NT2/D1 (cell line): ENCODE measurements around the gene TLX1.

ENCODE experiments used
- YY1 ChIP-seq: IDR thresholded peaks from 2 replicates; pipeline ENCODE4 v1.6.1; 2011; ENCODE audit not compliant: insufficient read length, insufficient read depth
- ZNF274 ChIP-seq: IDR thresholded peaks from 2 replicates; pipeline ENCODE4 v1.6.1; 2011; ENCODE audit warnings: mild to moderate bottlenecking, low read depth, low read length

DNA sequence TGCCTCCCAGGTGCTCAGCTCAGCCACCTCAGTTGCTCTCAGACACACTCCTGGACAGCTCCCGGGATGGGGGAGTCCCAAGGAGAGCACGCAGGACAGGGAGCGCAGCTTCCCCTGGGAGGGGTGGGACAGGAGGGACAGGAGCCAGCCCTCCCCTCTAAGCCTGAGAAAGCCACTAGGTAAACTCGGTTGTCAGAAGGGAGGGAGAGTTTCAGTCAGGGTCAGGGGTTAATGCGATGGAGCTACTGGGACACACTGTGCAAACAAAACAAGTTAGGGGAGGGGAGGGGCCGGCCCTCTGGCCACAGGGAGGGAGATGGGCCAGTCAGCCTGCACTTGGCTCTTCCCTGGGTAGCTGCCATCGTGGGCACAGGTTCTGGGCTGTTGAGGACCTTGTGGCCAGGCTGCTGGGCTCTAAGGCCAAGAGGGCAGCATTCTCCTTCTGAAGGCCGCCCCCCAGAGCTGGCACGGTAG, 38.2 kb upstream of the TLX1 start:
- no peak for TF ChIP-seq ZNF274
- TF ChIP-seq YY1 = no peak
